Skeletal muscle satellite cell (primary cell): ENCODE results near the gene TPCN2.
A peak's percentile ranks its signal among the peaks of the same experiment; 100 is the strongest.

ENCODE experiments used
- H3K27me3 ChIP-seq: 2 replicates; pipeline ENCODE4 v1.7.0; 2013; ENCODE audit warnings: low read length; ENCODE audit not compliant: control insufficient read depth, insufficient read depth
- H3K36me3 ChIP-seq: 2 replicates; pipeline ENCODE4 v1.7.0; 2013; ENCODE audit warnings: mild to moderate bottlenecking, control low read depth, low read length; ENCODE audit not compliant: insufficient read depth
- H3K4me1 ChIP-seq: 2 replicates; pipeline ENCODE4 v1.7.0; 2013; ENCODE audit warnings: low read length; ENCODE audit not compliant: control insufficient read depth, insufficient read depth
- H3K4me2 ChIP-seq: 2 replicates; pipeline ENCODE4 v1.7.0; 2013; ENCODE audit warnings: mild to moderate bottlenecking, low read length
- H3K4me3 ChIP-seq: 2 replicates; pipeline ENCODE4 v1.7.0; 2013; ENCODE audit warnings: low read length
- H3K9ac ChIP-seq: 2 replicates; pipeline ENCODE4 v1.7.0; 2013; ENCODE audit warnings: mild to moderate bottlenecking, low read depth, low read length, moderate library complexity
- H3K9me3 ChIP-seq: replicated peaks from 2 replicates; pipeline ENCODE4 v1.7.0; 2013; ENCODE audit warnings: mild to moderate bottlenecking, control low read depth, low read length

The TPCN2 gene

GRCh38 chr11:69163842-69164241 lies 115.1 kb downstream of the TPCN2 start:
- H3K9me3 ChIP-seq, result no peaks in the 10 kb centered on the region
- no peak overlapping the region for H3K4me2 ChIP-seq
- no peak overlapping the region for H3K4me3 ChIP-seq
- no peak overlapping the region for H3K9ac ChIP-seq
- H3K36me3 ChIP-seq, result no peaks in the 10 kb centered on the region
- H3K4me1 ChIP-seq, result peaks cover 13% of the 10 kb centered on the region
- H3K27me3 ChIP-seq, result no peaks in the 10 kb centered on the region

GRCh38 chr11:69164824-69165223 lies 116.1 kb downstream of the TPCN2 start:
- Histone ChIP-seq H3K27me3 (peaks cover 3% of the 10 kb centered on the region), H3K36me3 (no peaks in the 10 kb centered on the region), H3K4me3 (no peak overlapping the region), H3K9ac (no peak overlapping the region), H3K9me3 (no peaks in the 10 kb centered on the region), H3K4me2 (no peak overlapping the region), H3K4me1 (peaks cover 13% of the 10 kb centered on the region)

- H3K4me2 ChIP-seq, result no peak overlapping the region
- peaks cover 13% of the 10 kb centered on the region for H3K4me1 ChIP-seq
- H3K36me3 ChIP-seq, result no peaks in the 10 kb centered on the region
- no peaks in the 10 kb centered on the region for H3K9me3 ChIP-seq
- no peak overlapping the region for H3K4me3 ChIP-seq
- no peak overlapping the region for H3K9ac ChIP-seq
- H3K27me3 ChIP-seq, result peaks cover 3% of the 10 kb centered on the region
Observed at GRCh38 chr11:69165775-69166174, 117.0 kb downstream of the TPCN2 start.

GRCh38 chr11:69166218-69167115 lies 117.7 kb downstream of the TPCN2 start:
- Histone ChIP-seq H3K9me3 (no peaks in the 10 kb centered on the region), H3K4me1 (peaks cover 13% of the 10 kb centered on the region), H3K27me3 (peaks cover 8% of the 10 kb centered on the region), H3K4me2 (peak overlapping the region; percentile 76), H3K9ac (no peak overlapping the region), H3K4me3 (peak overlapping the region; percentile 43), H3K36me3 (no peaks in the 10 kb centered on the region)

GRCh38 chr11:69167130-69167915 lies 118.6 kb downstream of the TPCN2 start:
- Histone ChIP-seq H3K36me3 (no peaks in the 10 kb centered on the region), H3K4me2 (no peak overlapping the region), H3K9ac (no peak overlapping the region), H3K9me3 (no peaks in the 10 kb centered on the region), H3K4me1 (peaks cover 13% of the 10 kb centered on the region), H3K4me3 (no peak overlapping the region), H3K27me3 (peaks cover 8% of the 10 kb centered on the region)

- Histone ChIP-seq H3K36me3 (no peaks in the 10 kb centered on the region), H3K9me3 (no peaks in the 10 kb centered on the region), H3K9ac (no peak overlapping the region), H3K4me3 (no peak overlapping the region), H3K4me1 (peaks cover 13% of the 10 kb centered on the region), H3K4me2 (no peak overlapping the region), H3K27me3 (peaks cover 8% of the 10 kb centered on the region)
Observed at GRCh38 chr11:69167916-69168691, 119.4 kb downstream of the TPCN2 start.

GRCh38 chr11:69169479-69169878 lies 120.7 kb downstream of the TPCN2 start:
- Histone ChIP-seq H3K4me2 (no peak overlapping the region), H3K4me1 (peaks cover 13% of the 10 kb centered on the region), H3K9ac (no peak overlapping the region), H3K36me3 (no peaks in the 10 kb centered on the region), H3K4me3 (no peak overlapping the region), H3K27me3 (peaks cover 8% of the 10 kb centered on the region), H3K9me3 (no peaks in the 10 kb centered on the region)

GRCh38 chr11:69170704-69171103 lies 122.0 kb downstream of the TPCN2 start:
- Histone ChIP-seq H3K27me3 (peaks cover 8% of the 10 kb centered on the region), H3K4me2 (no peak overlapping the region), H3K4me1 (peaks cover 13% of the 10 kb centered on the region), H3K4me3 (no peak overlapping the region), H3K9ac (no peak overlapping the region), H3K9me3 (no peaks in the 10 kb centered on the region), H3K36me3 (no peaks in the 10 kb centered on the region)

GRCh38 chr11:69171476-69172240 lies 122.9 kb downstream of the TPCN2 start:
- H3K9ac ChIP-seq, result no peak overlapping the region
- no peak overlapping the region for H3K4me2 ChIP-seq
- peaks cover 6% of the 10 kb centered on the region for H3K4me1 ChIP-seq

GRCh38 chr11:69172674-69173073 lies 123.9 kb downstream of the TPCN2 start:
- no peak overlapping the region for H3K4me2 ChIP-seq
- H3K36me3 ChIP-seq, result no peaks in the 10 kb centered on the region
- H3K9ac ChIP-seq, result no peak overlapping the region
- no peak overlapping the region for H3K4me3 ChIP-seq
- no peaks in the 10 kb centered on the region for H3K9me3 ChIP-seq
- H3K27me3 ChIP-seq, result peaks cover 8% of the 10 kb centered on the region
- H3K4me1 ChIP-seq, result no peaks in the 10 kb centered on the region

More at GRCh38 chr11:69171476-69172240, 122.9 kb downstream of the TPCN2 start:
- H3K9me3 ChIP-seq, result no peaks in the 10 kb centered on the region
- no peak overlapping the region for H3K4me3 ChIP-seq
- H3K36me3 ChIP-seq, result no peaks in the 10 kb centered on the region
- H3K27me3 ChIP-seq, result peaks cover 8% of the 10 kb centered on the region
